Astrocyte (in vitro differentiated cells and primary cell): ENCODE data around the gene DTWD2. TPM values are rescaled to one million over a fixed set of nuclear protein-coding genes. Genes with fewer than 3 reads are reported as not detected.
"Not testable (repeated sequence)": the region's sequence is repeated elsewhere in the genome, so short reads cannot be mapped to it uniquely, and the experiment has no call there.

Experiments
- DNase-seq: peaks from one replicate; pipeline ENCODE4 v3.0.0-alpha.2; 2010; ENCODE audit warnings: low read depth
- FAIRE-seq: peaks from 2 replicates; lab custom pipeline; 2011; peaks lifted over from hg19 to GRCh38; lab: Jason Lieb, UNC
- H2AFZ ChIP-seq: 2 replicates; pipeline ENCODE4 v1.6.0; 2012; ENCODE audit warnings: low read depth, low read length, inconsistent platforms
- H3K27ac ChIP-seq: 2 replicates; pipeline ENCODE4 v1.5.1; 2011; ENCODE audit warnings: low read depth, low read length, inconsistent platforms
- H3K27me3 ChIP-seq: 2 replicates; pipeline ENCODE4 v1.6.0; 2011; ENCODE audit warnings: low read length, inconsistent platforms; ENCODE audit not compliant: insufficient read depth
- H3K36me3 ChIP-seq: 2 replicates; pipeline ENCODE4 v1.5.1; 2011; ENCODE audit warnings: low read length, inconsistent platforms; ENCODE audit not compliant: insufficient read depth
- H3K4me1 ChIP-seq: 2 replicates; pipeline ENCODE4 v1.5.1; 2011; ENCODE audit warnings: low read length, inconsistent platforms; ENCODE audit not compliant: insufficient read depth
- H3K4me2 ChIP-seq: 2 replicates; pipeline ENCODE4 v1.6.0; 2012; ENCODE audit warnings: low read length, inconsistent platforms
- H3K4me3 ChIP-seq: 2 replicates; pipeline ENCODE4 v1.5.1; 2011; ENCODE audit warnings: low read depth, mild to moderate bottlenecking, low read length, inconsistent platforms; ENCODE audit not compliant: insufficient read depth
- H3K79me2 ChIP-seq: 2 replicates; pipeline ENCODE4 v1.6.0; 2012; ENCODE audit warnings: mild to moderate bottlenecking, low read length, inconsistent platforms; ENCODE audit not compliant: insufficient read depth
- H3K9ac ChIP-seq: 2 replicates; pipeline ENCODE4 v1.6.0; 2012; ENCODE audit warnings: mild to moderate bottlenecking, low read length, inconsistent platforms
- H3K9me3 ChIP-seq: 2 replicates; pipeline ENCODE4 v1.5.1; 2012; ENCODE audit warnings: low read depth, mild to moderate bottlenecking, low read length, inconsistent platforms; ENCODE audit not compliant: insufficient read depth
- H4K20me1 ChIP-seq: 2 replicates; pipeline ENCODE4 v1.6.0; 2012; ENCODE audit warnings: low read length, inconsistent platforms; ENCODE audit not compliant: insufficient read depth
- H3K27ac Mint-ChIP-seq: one replicate; pipeline ENCODE4 v1.8.0; 2021; ENCODE audit warnings: mild to moderate bottlenecking, mixed read lengths; ENCODE audit not compliant: unreplicated experiment
- H3K27me3 Mint-ChIP-seq: one replicate; pipeline ENCODE4 v1.8.0; 2021; ENCODE audit warnings: low read depth, mixed read lengths; ENCODE audit not compliant: unreplicated experiment
- H3K36me3 Mint-ChIP-seq: one replicate; pipeline ENCODE4 v1.8.0; 2021; ENCODE audit warnings: low read depth, mixed read lengths; ENCODE audit not compliant: unreplicated experiment
- H3K4me1 Mint-ChIP-seq: one replicate; pipeline ENCODE4 v1.8.0; 2021; ENCODE audit warnings: low read depth, mixed read lengths; ENCODE audit not compliant: unreplicated experiment
- H3K4me3 Mint-ChIP-seq: one replicate; pipeline ENCODE4 v1.8.0; 2021; ENCODE audit warnings: mild to moderate bottlenecking, moderate library complexity, mixed read lengths; ENCODE audit not compliant: unreplicated experiment
- H3K9me3 Mint-ChIP-seq: one replicate; pipeline ENCODE4 v1.8.0; 2021; ENCODE audit warnings: mild to moderate bottlenecking, mixed read lengths; ENCODE audit not compliant: unreplicated experiment
- CTCF ChIP-seq: IDR thresholded peaks from 2 replicates; pipeline ENCODE4 v1.5.1; 2011; ENCODE audit warnings: low read depth, mild to moderate bottlenecking, inconsistent platforms, low read length, moderate library complexity; ENCODE audit not compliant: insufficient read depth
- EZH2 ChIP-seq: IDR thresholded peaks from 2 replicates; pipeline ENCODE4 v1.6.1; 2012; ENCODE audit warnings: mild to moderate bottlenecking, low read length, inconsistent platforms; ENCODE audit not compliant: insufficient read depth
- total RNA-seq: library from RNA; stranded (reverse); gene quantifications from 2 replicates; pipeline ENCODE4 v1.2.1, GENCODE V29; 2021

DTWD2 gene
- total RNA-seq, 1 donor from 2014 or later: 4.9 TPM

GRCh38 chr5:118980017-118980416 lies 8.3 kb downstream of the DTWD2 start:
- no peaks in the 10 kb centered on the region for H3K27me3 ChIP-seq
- no peaks in the 10 kb centered on the region for H3K36me3 ChIP-seq
- Mint-ChIP-seq H3K9me3 (peaks cover 10% of the 10 kb centered on the region), H3K4me1 (peaks cover 5% of the 10 kb centered on the region), H3K4me3 (no peak overlapping the region), H3K27ac (no peak overlapping the region), H3K36me3 (peaks cover 7% of the 10 kb centered on the region), H3K27me3 (no peaks in the 10 kb centered on the region)
- H3K27ac ChIP-seq: no peak overlapping the region
- no peak overlapping the region for H2AFZ ChIP-seq
- H3K79me2 ChIP-seq: no peaks in the 10 kb centered on the region
- TF ChIP-seq CTCF: no peak
- TF ChIP-seq EZH2: no peak
- peaks cover 6% of the 10 kb centered on the region for H3K4me1 ChIP-seq
- FAIRE-seq: no peak
- DNase-seq: no peak
- no peaks in the 10 kb centered on the region for H3K9me3 ChIP-seq
- H4K20me1 ChIP-seq: no peaks in the 10 kb centered on the region
- H3K4me3 ChIP-seq: no peak overlapping the region
- H3K9ac ChIP-seq: no peak overlapping the region
- H3K4me2 ChIP-seq: no peak overlapping the region

GRCh38 chr5:118973779-118974445 lies 14.4 kb downstream of the DTWD2 start:
- not testable (repeated sequence) for H3K9me3 ChIP-seq, H3K27ac ChIP-seq, H3K27ac Mint-ChIP-seq, FAIRE-seq, H3K27me3 Mint-ChIP-seq, H3K9ac ChIP-seq, DNase-seq, H2AFZ ChIP-seq, H3K27me3 ChIP-seq, H3K36me3 ChIP-seq, H3K4me3 ChIP-seq, H3K4me1 Mint-ChIP-seq, H3K4me1 ChIP-seq, H3K4me2 ChIP-seq, H4K20me1 ChIP-seq, H3K4me3 Mint-ChIP-seq, H3K36me3 Mint-ChIP-seq, H3K79me2 ChIP-seq
- peaks cover 19% of the 10 kb centered on the region for H3K9me3 Mint-ChIP-seq

GRCh38 chr5:118968925-118969375 lies 19.4 kb downstream of the DTWD2 start:
- H3K36me3 Mint-ChIP-seq: peaks cover 7% of the 10 kb centered on the region
- no peaks in the 10 kb centered on the region for H3K27me3 Mint-ChIP-seq
- H3K9me3 ChIP-seq: no peaks in the 10 kb centered on the region
- no peak for TF ChIP-seq EZH2
- no peak for TF ChIP-seq CTCF
- H3K4me2 ChIP-seq: no peak overlapping the region
- peaks cover 3% of the 10 kb centered on the region for H3K4me1 Mint-ChIP-seq
- FAIRE-seq (no peak), DNase-seq (peak; percentile 19)
- no peak overlapping the region for H3K27ac ChIP-seq
- H3K9me3 Mint-ChIP-seq: peaks cover 8% of the 10 kb centered on the region
- no peaks in the 10 kb centered on the region for H3K79me2 ChIP-seq
- H3K36me3 ChIP-seq: no peaks in the 10 kb centered on the region
- no peak overlapping the region for H3K9ac ChIP-seq
- H3K4me3 Mint-ChIP-seq: no peak overlapping the region
- H3K4me3 ChIP-seq: no peak overlapping the region
- H2AFZ ChIP-seq: no peak overlapping the region
- H3K4me1 ChIP-seq: no peaks in the 10 kb centered on the region
- H3K27me3 ChIP-seq: no peaks in the 10 kb centered on the region
- no peak overlapping the region for H3K27ac Mint-ChIP-seq
- H4K20me1 ChIP-seq: no peaks in the 10 kb centered on the region
